HepG2 (cell line): Measurements from ENCODE around the gene AFF1. TPM values are rescaled to one million over a fixed set of nuclear protein-coding genes. Genes with fewer than 3 reads are reported as not detected.

Experiments
- CBX2 ChIP-seq, 2 experiments: fragments of 200-600 bp in 1 of 2; sonication (generic); formaldehyde crosslinking in 1 of 2; IDR thresholded peaks; 2 replicates each; pipeline versions ENCODE4 v1.7.0 to v1.8.1; 2018 to 2022; ENCODE audit warnings: low read depth in 2 of 2, low read length in 1 of 2, mild to moderate bottlenecking in 1 of 2, missing genetic modification reagents in 1 of 2
- FOXK1 ChIP-seq: sonication (generic); formaldehyde crosslinking; IDR thresholded peaks from 2 replicates; pipeline ENCODE4 v1.4.0; 2020; ENCODE audit warnings: low read depth, missing genetic modification reagents, borderline replicate concordance
- FOXO1 ChIP-seq: sonication (generic); formaldehyde crosslinking; IDR thresholded peaks from 2 replicates; pipeline ENCODE4 v1.4.0; 2020; ENCODE audit warnings: missing genetic modification reagents
- GATA4 ChIP-seq: sonication (generic); IDR thresholded peaks from 2 replicates; pipeline ENCODE4 v1.6.1; 2016; ENCODE audit warnings: antibody characterized with exemption, low read depth, borderline replicate concordance
- GATAD1 ChIP-seq: IDR thresholded peaks from 2 replicates; pipeline ENCODE4 v1.6.1; 2016; ENCODE audit warnings: missing genetic modification reagents, missing compliant biosample characterization
- GZF1 ChIP-seq: sonication (generic); formaldehyde crosslinking; IDR thresholded peaks from 2 replicates; pipeline ENCODE4 v1.5.1; 2020; ENCODE audit warnings: mild to moderate bottlenecking, missing genetic modification reagents
- HES4 ChIP-seq: sonication (generic); formaldehyde crosslinking; IDR thresholded peaks from 2 replicates; pipeline ENCODE4 v1.9.0; 2021; ENCODE audit warnings: mild to moderate bottlenecking, missing genetic modification reagents, borderline replicate concordance
- HOXA5 ChIP-seq: sonication (generic); formaldehyde crosslinking; IDR thresholded peaks from 2 replicates; pipeline ENCODE4 v1.4.0; 2020; ENCODE audit warnings: missing genetic modification reagents
- IKZF1 ChIP-seq: fragments of 450-650 bp; IDR thresholded peaks from 2 replicates; pipeline ENCODE4 v1.7.1; 2016
- IRF1 ChIP-seq: sonication (generic); formaldehyde crosslinking; IDR thresholded peaks from 2 replicates; pipeline ENCODE4 v1.4.0; 2020; ENCODE audit warnings: low read depth, mild to moderate bottlenecking, missing genetic modification reagents
- JUNB ChIP-seq: sonication (generic); formaldehyde crosslinking; IDR thresholded peaks from 2 replicates; pipeline ENCODE4 v1.8.0; 2022; ENCODE audit warnings: missing genetic modification reagents, mild to moderate bottlenecking, borderline replicate concordance
- MYC ChIP-seq: sonication (generic); formaldehyde crosslinking; IDR thresholded peaks from 2 replicates; pipeline ENCODE4 v1.9.0; 2021; ENCODE audit warnings: missing genetic modification reagents, borderline replicate concordance
- MYNN ChIP-seq: sonication (generic); formaldehyde crosslinking; IDR thresholded peaks from 2 replicates; pipeline ENCODE4 v1.4.0; 2020; ENCODE audit warnings: mild to moderate bottlenecking, low read depth, missing genetic modification reagents
- ONECUT2 ChIP-seq: sonication (generic); formaldehyde crosslinking; IDR thresholded peaks from 2 replicates; pipeline ENCODE4 v1.4.0; 2020; ENCODE audit warnings: missing genetic modification reagents
- PRDM10 ChIP-seq: sonication (generic); formaldehyde crosslinking; IDR thresholded peaks from 2 replicates; pipeline ENCODE4 v1.4.0; 2020; ENCODE audit warnings: low read depth, missing genetic modification reagents
- RCOR2 ChIP-seq: IDR thresholded peaks from 2 replicates; pipeline ENCODE4 v1.6.1; 2016; ENCODE audit warnings: missing biosample characterization, missing genetic modification reagents
- SRSF1 ChIP-seq: fragments of 200-400 bp; formaldehyde crosslinking; optimal IDR thresholded peaks from 2 replicates; pipeline ENCODE3; 2017; ENCODE audit warnings: mild to moderate bottlenecking, low read depth, low read length, moderate library complexity
- TCF7 ChIP-seq: sonication (generic); IDR thresholded peaks from 2 replicates; pipeline ENCODE4 v1.6.1; 2016; ENCODE audit warnings: antibody characterized with exemption, low read depth
- ZBTB33 ChIP-seq: sonication (generic); formaldehyde crosslinking; IDR thresholded peaks from 2 replicates; pipeline ENCODE4 v1.4.0; 2020; ENCODE audit warnings: missing genetic modification reagents
- ZC3H4 ChIP-seq: sonication (generic); formaldehyde crosslinking; IDR thresholded peaks from 2 replicates; pipeline ENCODE4 v1.4.0; 2020; ENCODE audit warnings: missing genetic modification reagents, borderline replicate concordance
- ZFP82 ChIP-seq: sonication (generic); formaldehyde crosslinking; IDR thresholded peaks from 2 replicates; pipeline ENCODE4 v1.5.1; 2020; ENCODE audit warnings: mild to moderate bottlenecking, missing genetic modification reagents, borderline replicate concordance
- ZFYVE20 ChIP-seq: sonication (generic); formaldehyde crosslinking; IDR thresholded peaks from 2 replicates; pipeline ENCODE4 v1.8.0; 2023; ENCODE audit warnings: low read depth, mild to moderate bottlenecking, moderate library complexity, missing genetic modification reagents, borderline replicate concordance
- ZNF446 ChIP-seq: sonication (generic); formaldehyde crosslinking; IDR thresholded peaks from 2 replicates; pipeline ENCODE4 v1.5.0; 2020; ENCODE audit warnings: mild to moderate bottlenecking, missing genetic modification reagents
- ZSCAN31 ChIP-seq: sonication (generic); formaldehyde crosslinking; IDR thresholded peaks from 2 replicates; pipeline ENCODE4 v1.5.0; 2020; ENCODE audit warnings: low read depth, mild to moderate bottlenecking, missing genetic modification reagents
- polyA plus RNA-seq, 8 experiments: library from polyadenylated mRNA; depleted of rRNA in 3 of 8; stranded (reverse) in 7 of 8; unstranded in 1 of 8; fragments of >200 nt; fragmentation: Illumina TruSeq in 4 of 8; extraction: Trizol in 4 of 8; gene quantifications; 2 replicates each; pipeline versions ENCODE4 v1.2.1 to v1.2.3, GENCODE V29; 2011 to 2016; ENCODE audit warnings: low read depth in 4 of 8, missing spikeins in 1 of 8, mixed read lengths in 1 of 8; ENCODE audit not compliant: insufficient read depth in 1 of 8
- total RNA-seq, 5 experiments: library from RNA; depleted of rRNA; stranded (reverse); fragments of >200 nt; fragmentation: Illumina TruSeq; extraction: Trizol; gene quantifications; 2 replicates each; pipeline ENCODE4 v1.2.3, GENCODE V29; 2016; ENCODE audit warnings: low read depth in 1 of 5

AFF1 gene
- total and polyA plus RNA-seq, 2 of the 13 experiments (the other 11 are each of a cell fraction or from before 2014, with no cell fraction given): 15.5 to 15.9 TPM

GRCh38 chr4:86934771-86935565 is at the start of gene AFF1 (continued):
- TF ChIP-seq TCF7 (no peak), HES4 (CRISPR knock-in tag) (peak; percentile 88), CBX2 (IDR thresholded peaks at IDR 0.05; ENCODE audit: low read depth, low read length) (no peak), CBX2 (CRISPR knock-in tag; IDR thresholded peaks at IDR 0.05; ENCODE audit: low read depth) (no peak), FOXO1 (CRISPR knock-in tag) (peak; percentile 10; the same call in 1 of the 2 replicates), HOXA5 (CRISPR knock-in tag) (peak; percentile 57; the same call in 1 of the 2 replicates), FOXK1 (CRISPR knock-in tag) (no peak), ONECUT2 (CRISPR knock-in tag) (no peak), ZFP82 (CRISPR knock-in tag) (peak; percentile 73; the same call in 1 of the 2 replicates), GATA4 (peak; percentile 51; the same call in 1 of the 2 replicates), ZNF446 (CRISPR knock-in tag) (0 out of 2 replicates have a peak, but pooled peaks have one; percentile 53), JUNB (CRISPR knock-in tag) (no peak), ZBTB33 (peak; percentile 7; the same call in 1 of the 2 replicates), MYNN (CRISPR knock-in tag) (no peak), GATAD1 (CRISPR knock-in tag) (peak; percentile 65), MYC (peak; percentile 80), IRF1 (CRISPR knock-in tag) (0 out of 2 replicates have a peak, but pooled peaks have one; percentile 52), ZSCAN31 (CRISPR knock-in tag) (peak; percentile 85; the same call in 1 of the 2 replicates), SRSF1 (no peak), RCOR2 (no peak), PRDM10 (CRISPR knock-in tag) (peak; percentile 82), ZFYVE20 (CRISPR knock-in tag) (no peak), IKZF1 (no peak), GZF1 (CRISPR knock-in tag) (peak; percentile 76; the same call in 1 of the 2 replicates), ZC3H4 (CRISPR knock-in tag) (no peak)
